K562 (cell line): ENCODE data around the gene ELP5. TPM values are rescaled to one million over a fixed set of nuclear protein-coding genes. Genes with fewer than 3 reads are reported as not detected.

ENCODE experiments used
- DIDO1 ChIP-seq: fragments of 450-650 bp; IDR thresholded peaks from 2 replicates; pipeline ENCODE4 v1.6.1; 2016; ENCODE audit warnings: low read depth, missing biosample characterization, missing genetic modification characterization
- FOSL1 ChIP-seq: fragments of 200-800 bp; sonication (Bioruptor generic); conservative IDR thresholded peaks from 2 replicates; pipeline ENCODE4 v1.6.1; 2016; ENCODE audit warnings: missing genetic modification characterization, missing compliant biosample characterization
- HDAC1 ChIP-seq, 2 experiments: fragments of 450-650 bp; IDR thresholded peaks; 2 replicates each; pipeline ENCODE4 v1.6.1; 2016 to 2017; ENCODE audit warnings: inconsistent platforms in 1 of 2, mild to moderate bottlenecking in 1 of 2, moderate library complexity in 1 of 2
- HNRNPK ChIP-seq: fragments of 200-400 bp; formaldehyde crosslinking; IDR thresholded peaks from one replicate; pipeline ENCODE4 v1.6.1; 2018; ENCODE audit warnings: mild to moderate bottlenecking, low read depth, low read length; ENCODE audit not compliant: poor library complexity, severe bottlenecking
- HNRNPLL ChIP-seq: fragments of 200-400 bp; formaldehyde crosslinking; IDR thresholded peaks from 2 replicates; pipeline ENCODE4 v1.6.1; 2017; ENCODE audit warnings: low read length, low read depth, mild to moderate bottlenecking; ENCODE audit not compliant: poor library complexity, severe bottlenecking
- HOMEZ ChIP-seq: fragments of 250-450 bp; sonication (Bioruptor Pico); IDR thresholded peaks from 2 replicates; pipeline ENCODE4 v1.4.0; 2020; ENCODE audit warnings: mild to moderate bottlenecking, moderate library complexity
- L3MBTL2 ChIP-seq: fragments of 450-650 bp; IDR thresholded peaks from 2 replicates; pipeline ENCODE4 v1.6.1; 2016; ENCODE audit warnings: mild to moderate bottlenecking, moderate library complexity
- MLLT1 ChIP-seq, 2 experiments: fragments of 450-650 bp; IDR thresholded peaks; 2 replicates each; pipeline ENCODE4 v1.6.1; 2016
- MTA2 ChIP-seq: fragments of 450-650 bp; IDR thresholded peaks from 2 replicates; pipeline ENCODE4 v1.6.1; 2016; ENCODE audit warnings: low read depth
- MYC ChIP-seq, 2 experiments: fragments of 250-450 bp in 1 of 2; sonication (Bioruptor Pico) in 1 of 2; IDR thresholded peaks; 2 replicates each; pipeline versions ENCODE4 v1.5.1 to v1.6.1; 2012 to 2021; ENCODE audit warnings: low read depth in 2 of 2, borderline replicate concordance in 1 of 2, improper control_type of control experiment in 1 of 2, low read length in 1 of 2, mild to moderate bottlenecking in 1 of 2, moderate library complexity in 1 of 2
- NR2C2 ChIP-seq, 2 experiments: fragments of 200-800 bp in 1 of 2; sonication (Bioruptor generic) in 1 of 2; sonication (generic) in 1 of 2; formaldehyde crosslinking in 1 of 2; IDR thresholded peaks; 2 replicates each; pipeline versions ENCODE4 v1.6.1 to v1.8.0; 2016 to 2022; ENCODE audit warnings: mild to moderate bottlenecking in 1 of 2, missing compliant biosample characterization in 1 of 2, missing genetic modification characterization in 1 of 2, missing genetic modification reagents in 1 of 2
- POLR2A ChIP-seq: fragments of 450-650 bp; conservative IDR thresholded peaks from 2 replicates; pipeline ENCODE4 v1.6.1; 2016
- TFAP4 ChIP-seq: sonication (generic); formaldehyde crosslinking; IDR thresholded peaks from 2 replicates; pipeline ENCODE4 v1.8.0; 2022; ENCODE audit warnings: missing genetic modification reagents, mild to moderate bottlenecking, moderate library complexity, borderline replicate concordance
- USF1 ChIP-seq: sonication (generic); formaldehyde crosslinking; IDR thresholded peaks from 2 replicates; pipeline ENCODE4 v1.9.0; 2022; ENCODE audit warnings: mild to moderate bottlenecking, missing genetic modification reagents
- ZNF511 ChIP-seq: sonication (generic); formaldehyde crosslinking; IDR thresholded peaks from 2 replicates; pipeline ENCODE4 v1.8.0; 2022; ENCODE audit warnings: mild to moderate bottlenecking, missing genetic modification reagents
- ZNF639 ChIP-seq, 2 experiments: fragments of 200-800 bp in 1 of 2; sonication (Bioruptor generic) in 1 of 2; sonication (generic) in 1 of 2; formaldehyde crosslinking in 1 of 2; IDR thresholded peaks in 1 of 2; conservative IDR thresholded peaks in 1 of 2; 2 replicates each; pipeline versions ENCODE4 v1.5.0 to v1.6.1; 2016 to 2020; ENCODE audit warnings: missing compliant biosample characterization in 1 of 2, missing genetic modification characterization in 1 of 2, missing genetic modification reagents in 1 of 2
- ZNF785 ChIP-seq: fragments of 250-450 bp; sonication (Bioruptor Pico); IDR thresholded peaks from 2 replicates; pipeline ENCODE4 v1.4.0; 2020; ENCODE audit warnings: mild to moderate bottlenecking
- polyA plus RNA-seq, 8 experiments: library from polyadenylated mRNA; depleted of rRNA in 4 of 8; stranded (reverse) in 5 of 8; unstranded in 3 of 8; fragments of >200 nt; fragmentation: Nextera tagmentation in 2 of 8; fragmentation: Illumina TruSeq in 1 of 8; extraction: Ambion mirVana in 2 of 8; extraction: Trizol in 1 of 8; gene quantifications; 2 replicates each; pipeline versions ENCODE4 v1.2.1 to v1.2.3, GENCODE V29; 2011 to 2014; ENCODE audit warnings: inconsistent platforms in 1 of 8, missing spikeins in 1 of 8
- total RNA-seq, 7 experiments: library from RNA; depleted of rRNA in 6 of 7; stranded (reverse); fragments of >200 nt in 6 of 7; fragmentation: Illumina TruSeq in 2 of 7; extraction: Trizol in 2 of 7; gene quantifications; 2 replicates each; pipeline versions ENCODE4 v1.2.1 to v1.2.3, GENCODE V29; 2011 to 2021; ENCODE audit warnings: low replicate concordance in 1 of 7

Gene ELP5
- total and polyA plus RNA-seq, 9 of the 15 experiments (the other 6 are each of a cell fraction or from before 2014, with no cell fraction given): 25.7 to 77.9 (median 52.9) TPM

- TF ChIP-seq ZNF511 (CRISPR knock-in tag) (peak; percentile 70; the same call in 1 of the 2 replicates), USF1 (no peak), NR2C2 (CRISPR knock-in tag; IDR thresholded peaks at IDR 0.05) (peak; percentile 36; the same call in 1 of the 2 replicates), NR2C2 (tag; IDR thresholded peaks at IDR 0.05) (no peak), POLR2A (0 out of 2 replicates have a peak, but pooled peaks have one; percentile 10), MYC (IDR thresholded peaks at IDR 0.05; ENCODE audit: low read depth, low read length) (peak; percentile 11; the same call in 1 of the 2 replicates), MYC (CRISPR knock-in tag; IDR thresholded peaks at IDR 0.05; ENCODE audit: borderline replicate concordance, low read depth) (no peak), MTA2 (no peak), HNRNPLL (peak; percentile 99), HNRNPK (peak; percentile 96), DIDO1 (tag) (no peak), ZNF639 (CRISPR knock-in tag; conservative IDR thresholded peaks at IDR 0.05 in 1 of 2, IDR thresholded peaks at IDR 0.05 in 1 of 2) (peak in 1 of 2 experiments; percentile 31; a peak in 1 of 4 replicates), ZNF785 (CRISPR knock-in tag) (no peak), FOSL1 (no peak; the same call in 1 of the 2 replicates), HDAC1 (IDR thresholded peaks at IDR 0.05) (peak in 1 of 2 experiments; percentile 65; a peak in 2 of 4 replicates), TFAP4 (CRISPR knock-in tag) (peak; percentile 53), L3MBTL2 (no peak; the same call in 1 of the 2 replicates), HOMEZ (CRISPR knock-in tag) (no peak), MLLT1 (IDR thresholded peaks at IDR 0.05) (peak; percentile 59 to 66; a peak in 3 of 4 replicates)
Measured at GRCh38 chr17:7241783-7242716, 10.0 kb upstream of the ELP5 start, which contains the start of gene GABARAP (continued).
